GM18951 (cell line): Measurements from ENCODE around the gene GRK5.
"Not testable (repeated sequence)": the region's sequence is repeated elsewhere in the genome, so short reads cannot be mapped to it uniquely, and the experiment has no call there.

Experiments
- POLR2A ChIP-seq: IDR thresholded peaks from 4 replicates; pipeline ENCODE4 v1.6.1; 2011; ENCODE audit warnings: mild to moderate bottlenecking; ENCODE audit not compliant: insufficient read length, insufficient read depth; ENCODE audit errors: extremely low read depth
- in situ Hi-C: fragments of 300-500 bp; cut with MboI; formaldehyde crosslinking; loops from one replicate; pipeline ENCODE4 v1.12.0; 2022; ENCODE audit warnings: low sequenced_read_pairs, mixed read lengths, inconsistent platforms; ENCODE audit not compliant: unreplicated experiment

GRK5 gene

DNA sequence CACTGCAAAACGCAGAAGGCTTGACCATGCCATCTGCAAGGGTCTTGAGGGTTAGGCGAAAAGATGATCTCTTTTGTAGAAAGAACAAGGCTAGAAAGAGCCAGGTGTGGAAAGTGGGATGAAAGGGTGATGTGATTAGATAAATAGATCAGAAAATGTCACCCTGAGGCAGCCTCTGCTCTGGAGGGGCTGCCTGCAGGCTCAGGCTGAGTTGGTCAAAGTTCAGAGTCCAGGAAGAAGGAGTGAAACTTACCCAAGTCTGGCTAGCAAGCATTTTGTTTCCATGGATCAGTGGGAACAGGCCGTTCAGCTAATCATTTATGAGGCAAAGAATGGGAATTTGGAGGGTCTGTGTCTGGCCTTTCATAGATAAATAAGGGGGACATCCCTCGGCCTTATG, 255.4 kb downstream of the GRK5 start:
- no peak for TF ChIP-seq POLR2A
- in situ Hi-C loops = no loop called here

DNA sequence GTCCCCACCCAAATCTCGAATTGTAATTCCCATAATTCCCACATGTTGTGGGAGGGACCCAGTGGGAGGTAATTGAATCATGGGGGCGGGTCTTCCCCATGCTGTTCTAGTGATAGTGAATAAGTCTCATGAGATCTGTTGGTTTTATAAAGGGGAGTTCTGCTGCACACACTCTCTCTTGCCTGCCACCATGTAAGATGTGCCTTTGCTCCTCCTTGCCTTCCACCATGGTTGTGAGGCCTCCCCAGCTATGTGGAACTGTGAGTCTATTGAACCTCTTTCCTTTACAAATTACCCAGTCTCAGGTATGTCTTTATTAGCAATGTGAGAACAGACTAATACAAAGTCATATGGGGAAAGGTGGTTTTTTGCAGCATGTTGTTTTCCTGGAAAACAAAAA, 255.8 kb downstream of the GRK5 start:
- in situ Hi-C loops = not testable (repeated sequence)

DNA sequence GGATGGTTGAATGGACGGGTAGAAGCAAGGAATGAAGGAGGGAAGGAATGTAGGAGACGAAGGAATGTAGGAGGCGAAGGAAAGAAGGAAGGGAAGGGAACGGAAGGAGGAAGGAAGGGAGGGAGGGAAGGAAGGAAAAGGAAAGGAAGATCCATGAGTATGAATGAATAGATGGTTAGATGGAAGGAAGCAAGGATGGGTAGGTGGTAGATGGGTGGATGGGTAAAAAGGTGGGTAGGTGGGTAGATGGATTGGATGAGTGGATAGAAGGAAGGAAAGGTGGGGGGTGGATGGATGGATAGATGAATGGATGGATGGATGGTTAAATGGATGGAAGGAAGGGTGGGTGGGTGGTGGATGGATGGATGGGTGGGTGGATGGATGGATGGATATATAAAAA, 257.7 kb downstream of the GRK5 start:
- no peak for TF ChIP-seq POLR2A
- in situ Hi-C loops = no loop called here

DNA sequence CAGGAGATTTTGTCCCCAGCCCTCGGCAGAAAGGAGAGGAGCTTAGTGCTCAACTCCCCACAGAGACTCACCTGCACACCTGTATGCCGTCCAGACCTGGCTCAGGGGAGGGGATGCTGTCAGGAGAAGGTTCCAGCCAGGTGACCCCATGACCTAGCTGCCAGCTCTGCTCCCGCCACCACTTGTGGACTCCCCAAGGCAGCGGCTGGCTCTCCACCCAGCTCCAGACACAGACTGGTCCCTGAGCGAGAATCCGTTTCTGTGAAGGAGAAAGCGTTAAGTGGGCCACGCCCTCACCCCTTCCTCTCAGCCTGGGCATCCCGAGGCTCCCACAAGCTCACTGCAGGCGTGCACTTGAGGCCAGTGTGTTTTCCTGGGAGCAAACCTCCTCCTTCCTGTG, 258.7 kb downstream of the GRK5 start:
- in situ Hi-C loops = no loop called here
- TF ChIP-seq POLR2A = no peak

DNA sequence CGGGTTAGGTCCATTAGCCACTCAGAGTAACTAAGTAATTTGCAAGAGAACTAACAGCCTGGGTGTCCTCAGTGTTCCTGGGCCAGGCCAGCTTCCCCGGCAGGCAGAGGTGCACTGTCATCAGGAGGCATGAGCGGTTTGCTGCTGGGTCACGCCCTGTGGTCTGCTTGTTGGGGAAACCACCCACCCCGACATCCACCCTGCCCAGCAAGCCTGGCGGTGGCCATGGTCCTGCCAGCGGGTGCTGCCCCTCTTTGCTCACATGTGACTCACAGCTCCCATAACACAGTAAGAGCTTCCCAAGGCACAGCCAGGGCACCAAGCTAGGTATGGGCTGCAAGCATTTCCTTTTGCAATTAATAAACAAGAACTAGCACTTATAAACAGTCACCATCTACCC, 259.3 kb downstream of the GRK5 start:
- TF ChIP-seq POLR2A = no peak
- in situ Hi-C loops = no loop called here

DNA sequence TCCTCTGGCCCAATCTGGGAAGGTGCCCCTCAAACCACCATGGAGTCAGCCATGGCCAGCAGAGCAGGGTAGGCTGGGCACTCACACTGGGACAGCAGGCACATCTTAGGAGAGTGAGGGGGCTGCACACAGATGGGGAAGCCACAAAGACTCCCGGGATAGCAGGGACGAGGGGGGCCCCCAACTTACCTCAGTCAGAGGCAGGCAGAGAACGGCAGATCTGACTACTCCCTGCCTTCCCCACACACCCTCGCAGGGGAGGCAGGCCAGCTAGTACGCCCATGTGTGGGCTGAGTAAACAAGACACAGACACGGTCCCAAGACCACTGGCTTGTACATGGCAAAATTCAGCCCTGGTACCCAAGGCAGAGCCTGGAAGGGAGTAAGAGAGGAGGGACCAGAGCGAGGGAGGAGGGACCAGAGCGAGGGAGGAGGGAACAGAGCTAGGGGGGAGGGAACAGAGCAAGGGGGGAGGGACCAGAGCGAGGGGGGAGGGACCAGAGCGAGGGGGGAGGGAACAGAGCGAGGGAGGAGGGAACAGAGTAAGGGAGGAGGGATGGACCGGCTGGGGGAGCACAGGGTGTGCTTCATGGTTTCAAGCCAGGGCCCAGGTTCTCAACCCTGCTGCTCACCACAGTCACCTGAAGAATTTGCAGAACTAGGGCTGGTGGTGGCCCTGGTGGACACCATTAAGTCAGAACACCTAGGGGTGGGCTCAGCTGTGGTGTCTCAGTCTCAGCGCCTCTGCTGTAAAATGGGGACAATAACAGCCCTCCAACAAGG, 261.4 kb downstream of the GRK5 start:
- in situ Hi-C loops = no loop called here
- no peak for TF ChIP-seq POLR2A

DNA sequence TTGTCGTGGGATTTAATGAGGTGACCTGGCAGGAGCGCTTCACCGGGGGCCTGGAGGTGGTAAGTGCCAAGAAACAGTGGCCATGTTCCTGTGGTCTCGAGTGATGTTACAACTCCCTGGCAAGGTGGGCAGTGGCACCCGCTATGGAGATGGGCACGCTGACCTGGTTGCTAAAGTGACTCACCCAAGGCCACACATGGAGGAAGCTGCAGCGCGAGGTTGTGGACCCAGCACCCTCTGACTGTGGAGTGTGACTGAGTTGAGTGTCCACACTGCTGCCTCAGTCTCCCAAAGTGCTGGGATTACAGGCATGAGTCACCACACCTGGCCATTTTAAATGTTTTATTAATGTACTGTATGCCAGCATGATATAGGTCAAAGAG, 261.9 kb downstream of the GRK5 start:
- in situ Hi-C loops = no loop called here
- no peak for TF ChIP-seq POLR2A

DNA sequence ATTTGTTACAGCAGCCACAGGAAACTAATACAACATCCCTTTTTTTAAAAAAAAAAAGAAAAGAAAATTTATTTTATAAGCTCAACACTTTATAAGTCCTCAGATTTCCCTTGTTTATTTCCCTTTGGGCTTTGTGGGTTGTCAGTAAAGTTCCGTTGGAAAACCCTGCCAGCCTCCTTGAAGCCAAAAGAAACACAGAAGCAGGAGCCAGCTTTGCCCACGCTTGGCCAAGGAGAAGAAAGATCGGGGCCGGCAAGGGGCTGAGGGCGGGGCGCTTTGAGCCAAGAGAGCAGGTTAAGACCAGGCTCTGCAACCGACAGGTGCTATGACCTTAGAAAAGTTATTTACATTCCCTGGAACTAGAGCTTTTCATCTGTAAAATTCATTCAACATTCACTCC, 262.5 kb downstream of the GRK5 start:
- in situ Hi-C loops = no loop called here
- no peak for TF ChIP-seq POLR2A

DNA sequence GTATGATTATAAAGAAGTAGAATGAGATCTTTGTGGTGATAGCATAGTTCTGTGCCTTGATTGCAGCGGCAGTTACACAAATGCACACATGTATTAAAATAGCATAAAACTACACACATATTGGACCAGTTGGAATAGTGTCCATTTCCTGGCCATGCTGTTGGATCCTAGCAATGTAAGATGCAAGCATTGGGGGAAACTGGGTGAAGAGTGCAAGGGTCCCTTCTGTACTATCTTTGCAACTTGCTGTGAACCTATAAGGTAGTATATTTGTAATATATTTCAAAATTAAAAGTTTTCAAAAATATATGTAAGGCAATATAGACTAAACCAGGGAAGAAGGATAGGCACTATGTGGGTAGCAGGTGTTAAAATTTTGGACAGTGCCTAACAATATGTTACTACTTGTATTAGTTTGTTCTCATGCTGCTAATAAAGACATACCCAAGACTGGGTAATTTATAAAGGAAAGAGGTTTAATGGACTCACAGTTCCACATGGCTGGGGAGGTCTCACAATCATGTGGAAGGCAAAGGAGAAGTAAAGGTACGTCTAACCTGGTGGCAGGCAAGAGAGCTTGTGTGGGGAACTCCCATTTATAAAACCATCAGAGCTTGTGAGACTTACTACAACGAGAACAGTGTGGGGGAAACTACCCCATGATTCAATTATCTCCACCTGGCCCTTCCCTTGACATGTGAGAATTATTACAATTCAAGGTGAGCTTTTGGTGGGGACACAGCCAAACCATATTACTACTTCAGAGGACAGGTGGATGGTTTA, 263.7 kb downstream of the GRK5 start:
- in situ Hi-C loops = no loop called here
- no peak for TF ChIP-seq POLR2A

DNA sequence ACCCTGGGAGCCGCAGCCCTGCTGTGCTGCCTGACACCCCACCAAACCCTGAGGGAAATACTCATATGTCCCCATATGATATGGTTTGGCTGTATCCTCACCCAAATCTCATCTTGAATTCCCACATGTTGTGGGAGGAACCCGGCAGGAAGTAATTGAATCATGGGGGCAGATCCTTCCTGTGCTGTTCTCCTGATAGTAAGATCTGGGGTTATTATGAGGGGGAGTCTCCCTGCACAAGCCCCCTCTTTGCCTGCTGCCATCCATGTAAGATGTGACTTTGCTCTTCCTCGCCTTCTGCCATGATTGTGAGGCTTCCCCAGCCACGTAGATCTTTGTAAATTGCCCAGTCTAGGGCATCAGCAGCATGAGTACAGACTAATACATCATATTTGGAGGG, 266.4 kb downstream of the GRK5 start:
- TF ChIP-seq POLR2A = no peak
- in situ Hi-C loops = no loop called here

DNA sequence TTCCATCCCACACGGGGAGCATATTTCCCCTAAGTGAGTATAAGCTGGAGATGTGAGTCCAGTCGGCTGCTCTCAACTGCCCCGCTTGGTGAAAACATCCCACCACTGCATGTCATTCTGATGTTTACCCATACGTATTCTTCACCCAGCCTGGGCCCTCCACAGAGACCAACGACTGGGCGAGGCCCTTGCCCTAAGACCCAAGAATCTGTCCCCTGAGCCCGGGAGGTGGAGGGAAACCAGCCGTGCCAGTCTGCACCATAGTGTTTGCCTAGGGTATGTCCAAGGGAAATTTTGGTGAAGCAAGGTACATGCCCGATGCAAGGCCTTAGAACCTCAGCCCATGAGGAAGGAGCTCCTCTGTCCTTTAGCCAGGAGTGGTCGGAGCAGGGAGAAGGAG, 267.2 kb downstream of the GRK5 start:
- TF ChIP-seq POLR2A = no peak
- in situ Hi-C loops = no loop called here

DNA sequence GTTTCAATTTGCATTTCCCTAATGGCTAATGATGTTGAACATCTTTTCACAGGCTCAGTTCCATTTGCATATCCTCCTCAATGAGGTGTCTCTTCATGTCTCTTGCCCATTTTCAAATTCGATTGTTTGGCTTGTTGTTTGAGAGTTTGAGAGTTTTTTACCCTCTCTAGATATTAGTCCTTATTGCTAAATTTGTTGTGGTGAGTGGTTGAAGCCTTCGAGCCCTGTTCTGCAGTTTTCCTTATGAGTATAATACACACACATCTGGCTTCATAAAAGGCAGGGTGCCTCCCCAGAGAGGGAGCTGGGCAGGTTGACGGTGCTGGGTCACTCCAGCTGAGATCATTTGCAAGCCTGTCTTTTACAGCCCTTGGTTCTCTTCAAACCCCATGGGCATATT, 270.1 kb downstream of the GRK5 start:
- in situ Hi-C loops = no loop called here
- TF ChIP-seq POLR2A = no peak

DNA sequence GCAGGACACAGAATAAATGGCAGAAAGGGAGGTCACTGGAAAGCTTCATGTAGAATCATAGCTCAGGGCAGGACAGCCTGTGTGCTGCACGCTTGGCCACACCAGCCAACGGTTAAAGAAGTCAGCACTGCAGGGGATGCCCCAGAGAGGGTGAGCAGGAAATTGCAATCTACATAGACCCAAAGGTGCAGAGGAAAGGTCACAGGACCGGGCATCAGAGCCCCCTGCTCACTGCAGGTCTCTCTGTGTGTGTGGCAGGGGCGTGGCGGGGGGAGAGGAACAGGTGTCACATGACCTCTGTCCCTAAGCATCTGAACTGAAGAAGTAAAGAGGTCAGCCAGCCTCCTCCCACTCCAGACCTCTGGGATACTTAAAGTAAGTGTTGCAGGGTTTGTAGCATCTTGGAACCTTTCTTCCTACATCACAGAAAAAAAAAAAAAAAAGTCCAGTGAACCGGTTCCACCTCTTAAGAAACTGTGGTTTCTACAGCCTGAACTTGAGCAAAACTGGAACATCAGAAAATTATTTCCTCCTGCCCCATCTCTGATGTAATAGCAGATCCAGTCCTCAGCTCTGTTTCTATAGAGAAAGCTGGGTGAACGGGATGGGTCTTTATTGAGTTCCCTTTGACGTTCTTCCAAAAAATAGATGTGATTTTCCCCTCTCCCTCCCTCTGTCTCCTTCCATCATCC, 270.9 kb downstream of the GRK5 start:
- in situ Hi-C loops = no loop called here
- no peak for TF ChIP-seq POLR2A
